Colonic mucosa (tissue), 4 donors: ENCODE measurements around the gene COL23A1. TPM values are rescaled to one million over a fixed set of nuclear protein-coding genes. Genes with fewer than 3 reads are reported as not detected.

Source experiments
- DNase-seq: peaks from one replicate; pipeline ENCODE4 v3.0.0-alpha.2; 2020
- H3K27ac ChIP-seq: fragments of 200-600 bp; one replicate; pipeline ENCODE4 v1.8.0; 2021
- H3K27me3 ChIP-seq: fragments of 200-600 bp; one replicate; pipeline ENCODE4 v1.8.0; 2021
- H3K36me3 ChIP-seq: fragments of 200-600 bp; one replicate; pipeline ENCODE4 v1.8.0; 2021
- H3K4me1 ChIP-seq: fragments of 200-600 bp; one replicate; pipeline ENCODE4 v1.8.0; 2021; ENCODE audit warnings: mild to moderate bottlenecking
- H3K4me3 ChIP-seq: fragments of 200-600 bp; one replicate; pipeline ENCODE4 v1.8.0; 2021
- H3K9ac ChIP-seq, 2 donors: one replicate each; pipeline ENCODE4 v1.7.0; 2013; ENCODE audit warnings: control low read depth in 2 of 2, low read depth in 2 of 2, low read length in 2 of 2
- H3K9me3 ChIP-seq: fragments of 200-600 bp; one replicate; pipeline ENCODE4 v1.8.0; 2021
- CTCF ChIP-seq: fragments of 200-600 bp; IDR thresholded peaks from one replicate; pipeline ENCODE4 v1.8.0; 2022; ENCODE audit warnings: antibody characterized with exemption, mild to moderate bottlenecking
- intact Hi-C: fragments of 100-400 bp; cut with DNase I; formaldehyde crosslinking; loops from one replicate; pipeline ENCODE4 v1.14.1; 2022
- total RNA-seq, 2 donors: library from RNA; stranded (reverse); fragmentation: NEBNext Ultra II Directional in 1 of 2; extraction: Animal tissue kit (Norgen Biotek cat#: 25700) in 1 of 2; gene quantifications; one replicate each; pipeline ENCODE4 v1.2.1, GENCODE V29; 2021
- donor health status: healthy.
- donor health status: DM: no; HTN: no; CAD: no.
- donor health status: DM: no; HTN: no; CAD: no.

COL23A1 gene
- total RNA-seq, 2 donors from 2014 or later: 0.37 to 0.49 TPM

GRCh38 chr5:178325679-178326373 is 264.4 kb downstream of the COL23A1 start:
- H3K27ac ChIP-seq: no peak overlapping the region
- intact Hi-C loops: no loop called here

GRCh38 chr5:178325311-178325678 is 264.9 kb downstream of the COL23A1 start:
- H3K4me1 ChIP-seq: no peaks in the 10 kb centered on the region
- H3K4me3 ChIP-seq: no peak overlapping the region
- no peak for DNase-seq
- no peaks in the 10 kb centered on the region for H3K36me3 ChIP-seq
- H3K27ac ChIP-seq: no peak overlapping the region
- H3K9ac ChIP-seq: no peak overlapping the region
- no peaks in the 10 kb centered on the region for H3K9me3 ChIP-seq
- intact Hi-C loops: no loop called here
- TF ChIP-seq CTCF: no peak
- H3K27me3 ChIP-seq: no peaks in the 10 kb centered on the region

More at GRCh38 chr5:178325679-178326373, 264.4 kb downstream of the COL23A1 start:
- TF ChIP-seq CTCF: no peak
- no peaks in the 10 kb centered on the region for H3K9me3 ChIP-seq
- H3K9ac ChIP-seq: no peak overlapping the region
- no peaks in the 10 kb centered on the region for H3K27me3 ChIP-seq
- H3K4me1 ChIP-seq: no peaks in the 10 kb centered on the region
- H3K4me3 ChIP-seq: no peak overlapping the region
- no peaks in the 10 kb centered on the region for H3K36me3 ChIP-seq
- DNase-seq: peak; percentile 37

GRCh38 chr5:178324481-178325310 is 265.5 kb downstream of the COL23A1 start:
- H3K4me1 ChIP-seq: no peaks in the 10 kb centered on the region
- intact Hi-C loops: no loop called here
- H3K36me3 ChIP-seq: no peaks in the 10 kb centered on the region
- DNase-seq: no peak
- H3K4me3 ChIP-seq: no peak overlapping the region
- H3K9ac ChIP-seq: no peak overlapping the region
- H3K27ac ChIP-seq: no peak overlapping the region
- no peaks in the 10 kb centered on the region for H3K27me3 ChIP-seq
- no peaks in the 10 kb centered on the region for H3K9me3 ChIP-seq
- no peak for TF ChIP-seq CTCF

GRCh38 chr5:178323961-178324360 is 266.2 kb downstream of the COL23A1 start:
- no peak overlapping the region for H3K27ac ChIP-seq
- TF ChIP-seq CTCF: no peak
- H3K27me3 ChIP-seq: no peaks in the 10 kb centered on the region
- no peak for DNase-seq
- H3K36me3 ChIP-seq: no peaks in the 10 kb centered on the region
- H3K4me1 ChIP-seq: no peaks in the 10 kb centered on the region
- intact Hi-C loops: no loop called here
- H3K9me3 ChIP-seq: no peaks in the 10 kb centered on the region
- no peak overlapping the region for H3K9ac ChIP-seq
- H3K4me3 ChIP-seq: no peak overlapping the region

- no peak overlapping the region for H3K9ac ChIP-seq
- H3K27ac ChIP-seq: no peak overlapping the region
- H3K4me1 ChIP-seq: no peaks in the 10 kb centered on the region
- H3K4me3 ChIP-seq: no peak overlapping the region
- no peaks in the 10 kb centered on the region for H3K9me3 ChIP-seq
- no peak for DNase-seq
- no peaks in the 10 kb centered on the region for H3K36me3 ChIP-seq
- TF ChIP-seq CTCF: no peak
- no peaks in the 10 kb centered on the region for H3K27me3 ChIP-seq
- intact Hi-C loops: no loop called here
These were observed 266.7 kb downstream of the COL23A1 start for GRCh38 chr5:178323541-178323865.
